LNCaP clone FGC (cell line): ENCODE measurements around the gene TEX101.

Experiments
- DNase-seq: peaks from one replicate; pipeline ENCODE4 v3.0.0-alpha.2; 2011; ENCODE audit warnings: low read depth
- H3K4me3 ChIP-seq: 2 replicates; pipeline ENCODE4 v1.5.1; 2011; ENCODE audit warnings: mild to moderate bottlenecking, low read depth, low read length, control low read depth
- TF ChIP-seq, protein P1 (sequence below): IDR thresholded peaks from 2 replicates; pipeline ENCODE4 v1.5.1; 2012; ENCODE audit warnings: mild to moderate bottlenecking; ENCODE audit not compliant: control insufficient read depth, insufficient read depth; ENCODE audit errors: extremely low read depth

The TEX101 gene

DNA sequence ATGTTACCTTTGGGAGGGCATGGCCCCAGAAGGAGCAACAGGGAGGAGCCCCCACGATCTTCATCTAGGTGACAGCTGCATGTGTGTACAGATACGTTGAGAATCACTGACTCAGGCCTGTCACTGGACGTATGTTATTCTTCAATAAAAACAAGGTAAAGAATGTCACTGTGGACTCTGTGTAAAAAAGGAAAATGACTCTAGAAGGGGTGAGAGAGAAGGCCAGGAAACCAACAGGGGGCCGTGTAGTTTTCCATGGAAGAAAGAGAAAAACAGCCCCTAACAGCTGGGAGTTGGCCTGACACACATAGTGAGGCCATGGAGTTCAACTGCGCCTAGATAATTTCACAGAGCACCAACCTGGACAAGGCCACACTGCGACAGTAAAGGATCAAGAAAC lies 52.6 kb downstream of the TEX101 start:
- TF ChIP-seq, protein P1, sequence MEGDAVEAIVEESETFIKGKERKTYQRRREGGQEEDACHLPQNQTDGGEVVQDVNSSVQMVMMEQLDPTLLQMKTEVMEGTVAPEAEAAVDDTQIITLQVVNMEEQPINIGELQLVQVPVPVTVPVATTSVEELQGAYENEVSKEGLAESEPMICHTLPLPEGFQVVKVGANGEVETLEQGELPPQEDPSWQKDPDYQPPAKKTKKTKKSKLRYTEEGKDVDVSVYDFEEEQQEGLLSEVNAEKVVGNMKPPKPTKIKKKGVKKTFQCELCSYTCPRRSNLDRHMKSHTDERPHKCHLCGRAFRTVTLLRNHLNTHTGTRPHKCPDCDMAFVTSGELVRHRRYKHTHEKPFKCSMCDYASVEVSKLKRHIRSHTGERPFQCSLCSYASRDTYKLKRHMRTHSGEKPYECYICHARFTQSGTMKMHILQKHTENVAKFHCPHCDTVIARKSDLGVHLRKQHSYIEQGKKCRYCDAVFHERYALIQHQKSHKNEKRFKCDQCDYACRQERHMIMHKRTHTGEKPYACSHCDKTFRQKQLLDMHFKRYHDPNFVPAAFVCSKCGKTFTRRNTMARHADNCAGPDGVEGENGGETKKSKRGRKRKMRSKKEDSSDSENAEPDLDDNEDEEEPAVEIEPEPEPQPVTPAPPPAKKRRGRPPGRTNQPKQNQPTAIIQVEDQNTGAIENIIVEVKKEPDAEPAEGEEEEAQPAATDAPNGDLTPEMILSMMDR: no peak
- DNase-seq: no peak
- H3K4me3 ChIP-seq: no peak overlapping the region

- H3K4me3 ChIP-seq: no peak overlapping the region
- TF ChIP-seq, protein P1: no peak
- no peak for DNase-seq
These were observed 53.0 kb downstream of the TEX101 start for GRCh38 chr19:43467730-43468129.
